Measurements from ENCODE around the gene LRTM2. TPM values are rescaled to one million over a fixed set of nuclear protein-coding genes. Genes with fewer than 3 reads are reported as not detected.

Gene LRTM2
- total RNA-seq, 1 experiment from 2014 or later = 0.07 TPM

GRCh38 chr12:1882850-1883470, 62.6 kb downstream of the LRTM2 start:
- H3K9ac ChIP-seq (ENCODE audit: low read length) = no peak overlapping the region
- H3K27me3 ChIP-seq (ENCODE audit: insufficient read depth, low read length) = no peaks in the 10 kb centered on the region
- ChIA-PET CTCF (no interaction called here), RAD21 (ENCODE audit: low non-redundant PET in 1 of 2, low total read pairs in 2 of 2, uncharacterized antibody in 2 of 2, unreplicated experiment in 2 of 2) (no interaction called here), POLR2A (no interaction called here)
- no peaks in the 10 kb centered on the region for H3K9me3 ChIP-seq (ENCODE audit: control insufficient read depth in 1 of 2, insufficient read depth in 1 of 2, low read depth in 1 of 2, low read length in 2 of 2)
- no peaks in the 10 kb centered on the region for H3K9me2 ChIP-seq (ENCODE audit: insufficient read depth)
- BruUV-seq (replicated peaks) = no TSS peak
- no peak overlapping the region for H3K4me2 ChIP-seq (ENCODE audit: low read length)
- TF ChIP-seq ZBTB33 (IDR thresholded peaks at IDR 0.05; ENCODE audit: extremely low read depth, insufficient replicate concordance, low read length) = no peak
- no peak for TF ChIP-seq SRF (IDR thresholded peaks at IDR 0.05; ENCODE audit: low read depth)
- no peak for TF ChIP-seq CTCF (IDR thresholded peaks at IDR 0.05 in 2 of 3, conservative IDR thresholded peaks at IDR 0.05 in 1 of 3; ENCODE audit: borderline replicate concordance in 1 of 3, insufficient read depth in 1 of 3, low read depth in 2 of 3, low read length in 2 of 3)
- no peak for TF ChIP-seq RAD21 (IDR thresholded peaks at IDR 0.05; ENCODE audit: low read depth)
- no peak for TF ChIP-seq EZH2phosphoT487 (IDR thresholded peaks at IDR 0.05; ENCODE audit: borderline replicate concordance)
- TF ChIP-seq MAX (IDR thresholded peaks at IDR 0.05) = no peak
- TF ChIP-seq TCF7L2 (IDR thresholded peaks at IDR 0.05; ENCODE audit: borderline replicate concordance, extremely low read depth, insufficient read depth, insufficient read length) = no peak
- TF ChIP-seq CEBPB (IDR thresholded peaks at IDR 0.05; ENCODE audit: low read depth) = no peak
- no peak for TF ChIP-seq JUND (IDR thresholded peaks at IDR 0.05)
- TF ChIP-seq EZH2 (IDR thresholded peaks at IDR 0.05) = no peak
- TF ChIP-seq CBX3 (IDR thresholded peaks at IDR 0.05; ENCODE audit: low read depth) = no peak
- no peak for TF ChIP-seq POLR2A (IDR thresholded peaks at IDR 0.05; ENCODE audit: borderline replicate concordance, extremely low read depth, insufficient read depth, insufficient read length)
- TF ChIP-seq POLR2AphosphoS5 (IDR thresholded peaks at IDR 0.05; ENCODE audit: low read depth, low read length) = no peak
- no peak for TF ChIP-seq REST (IDR thresholded peaks at IDR 0.05; ENCODE audit: low read depth)
- no peak for TF ChIP-seq ZFX (IDR thresholded peaks at IDR 0.05)
- TF ChIP-seq SIN3A (IDR thresholded peaks at IDR 0.05; ENCODE audit: low read depth) = no peak
- no peak for TF ChIP-seq ZNF274 (IDR thresholded peaks at IDR 0.05; ENCODE audit: low read depth, low read length)
- TF ChIP-seq SP1 (IDR thresholded peaks at IDR 0.05; ENCODE audit: low read depth) = no peak
- no peaks in the 10 kb centered on the region for H3K36me3 ChIP-seq (ENCODE audit: control insufficient read depth in 1 of 2, insufficient read depth in 2 of 2, low read length in 2 of 2)
- H3K4me1 ChIP-seq (ENCODE audit: control insufficient read depth in 1 of 2, insufficient read depth in 2 of 2, low read length in 2 of 2) = no peaks in the 10 kb centered on the region
- DNase-seq (ENCODE audit: low read depth, low spot score) = no peak
- H3K4me3 ChIP-seq (replicated peaks in 1 of 2; ENCODE audit: low read depth in 1 of 2, low read length in 2 of 2) = no peak overlapping the region
- no peak for ATAC-seq
- no peak overlapping the region for H3K27ac ChIP-seq (ENCODE audit: low read depth, low read length)
- intact Hi-C loops (cut with micrococcal nuclease) = no loop called here
- no peaks in the 10 kb centered on the region for H3K79me2 ChIP-seq (ENCODE audit: insufficient read depth, low read length)
- no peak overlapping the region for H2AFZ ChIP-seq (ENCODE audit: low read depth, low read length, poor library complexity, severe bottlenecking)
- H4K20me1 ChIP-seq (ENCODE audit: insufficient read depth) = no peaks in the 10 kb centered on the region
